SK-N-MC (cell line): ENCODE measurements around the gene CCNI2.

Source experiments
- EZH2 ChIP-seq: fragments of 200-600 bp; sonication (generic); IDR thresholded peaks from one replicate; pipeline ENCODE4 v1.6.1; 2017; ENCODE audit warnings: antibody characterized with exemption
- POLR2AphosphoS5 ChIP-seq: IDR thresholded peaks from 2 replicates; pipeline ENCODE4 v1.6.1; 2012; ENCODE audit warnings: mild to moderate bottlenecking, low read depth, low read length, borderline replicate concordance

DNA sequence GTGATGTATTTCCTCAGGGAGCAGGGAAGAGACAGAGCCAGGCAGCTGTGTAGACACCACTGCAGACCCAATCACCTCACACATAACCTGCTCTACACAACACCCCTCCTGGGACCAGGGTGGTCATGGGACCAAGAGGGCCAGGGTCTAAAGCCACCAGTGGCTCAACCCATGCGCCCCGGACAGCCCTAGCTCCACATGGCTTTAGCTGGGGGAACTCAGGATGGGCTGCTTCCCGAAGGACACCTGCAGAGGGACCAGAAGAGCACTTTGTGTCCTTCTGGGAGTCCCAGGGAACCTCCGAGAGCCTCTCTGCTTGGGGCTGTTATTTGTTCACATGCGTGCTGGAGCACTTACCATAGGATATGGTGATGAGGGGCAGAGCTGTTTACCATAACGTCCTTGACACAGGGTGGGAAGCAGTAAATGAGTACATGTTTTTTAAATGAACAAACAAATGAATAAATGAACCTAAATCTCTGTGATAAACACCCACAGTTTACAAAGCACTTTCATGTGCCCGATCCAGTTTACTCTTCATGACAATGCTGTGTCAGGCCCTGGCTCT, 17.5 kb downstream of the CCNI2 start:
- TF ChIP-seq EZH2, result no peak
- TF ChIP-seq POLR2AphosphoS5, result no peak
